KMS-11 (cell line): ENCODE measurements around the gene NTM.

Experiments used
- H2AFZ ChIP-seq: fragments of 200-600 bp; sonication (generic); 2 replicates; pipeline ENCODE4 v1.6.1; 2016; ENCODE audit warnings: antibody characterized with exemption, mixed run types, low read depth
- H3K27ac ChIP-seq: fragments of 200-600 bp; sonication (generic); 2 replicates; pipeline ENCODE4 v1.6.1; 2016; ENCODE audit warnings: mild to moderate bottlenecking, mixed run types
- H3K27me3 ChIP-seq: fragments of 200-600 bp; sonication (generic); 2 replicates; pipeline ENCODE4 v1.6.1; 2017; ENCODE audit warnings: mild to moderate bottlenecking, low read depth, mixed run types, moderate library complexity; ENCODE audit not compliant: insufficient read depth
- H3K36me3 ChIP-seq: fragments of 200-600 bp; sonication (generic); 2 replicates; pipeline ENCODE4 v1.6.1; 2017; ENCODE audit warnings: mild to moderate bottlenecking, mixed run types; ENCODE audit not compliant: insufficient read depth
- H3K4me1 ChIP-seq: fragments of 200-600 bp; sonication (generic); 2 replicates; pipeline ENCODE4 v1.6.1; 2016; ENCODE audit warnings: mild to moderate bottlenecking, low read depth, mixed run types; ENCODE audit not compliant: poor library complexity, severe bottlenecking
- H3K4me2 ChIP-seq: fragments of 200-600 bp; sonication (generic); 2 replicates; pipeline ENCODE4 v1.7.0; 2016; ENCODE audit warnings: mild to moderate bottlenecking, mixed run types
- H3K4me3 ChIP-seq: fragments of 200-600 bp; sonication (generic); IDR thresholded peaks from 2 replicates; pipeline ENCODE4 v1.6.1; 2017; ENCODE audit warnings: low read depth, low read length, mixed read lengths; ENCODE audit not compliant: insufficient read depth
- H3K79me2 ChIP-seq: fragments of 200-600 bp; sonication (generic); 2 replicates; pipeline ENCODE4 v1.6.1; 2016; ENCODE audit warnings: low read depth, mixed run types; ENCODE audit not compliant: insufficient read depth
- H3K9ac ChIP-seq: fragments of 200-600 bp; sonication (generic); 2 replicates; pipeline ENCODE4 v1.6.1; 2016; ENCODE audit warnings: mild to moderate bottlenecking, mixed run types
- H4K20me1 ChIP-seq: fragments of 200-600 bp; sonication (generic); 2 replicates; pipeline ENCODE4 v1.6.1; 2016; ENCODE audit warnings: mild to moderate bottlenecking, mixed run types; ENCODE audit not compliant: insufficient read depth
- CTCF ChIP-seq: fragments of 200-600 bp; sonication (generic); conservative IDR thresholded peaks from 2 replicates; pipeline ENCODE4 v1.6.1; 2017; ENCODE audit warnings: low read depth, mild to moderate bottlenecking, antibody characterized with exemption, low read length, moderate library complexity, mixed read lengths

The NTM gene

GRCh38 chr11:131792243-131792642 is 421.8 kb downstream of the NTM start:
- H3K4me3 ChIP-seq = no peak overlapping the region
- H3K36me3 ChIP-seq = no peaks in the 10 kb centered on the region
- no peak overlapping the region for H3K9ac ChIP-seq
- no peaks in the 10 kb centered on the region for H3K27me3 ChIP-seq
- H3K79me2 ChIP-seq = no peaks in the 10 kb centered on the region
- no peaks in the 10 kb centered on the region for H3K4me1 ChIP-seq
- H3K27ac ChIP-seq = no peak overlapping the region
- no peak overlapping the region for H2AFZ ChIP-seq
- H4K20me1 ChIP-seq = no peaks in the 10 kb centered on the region
- no peak for TF ChIP-seq CTCF
- H3K4me2 ChIP-seq = no peak overlapping the region

GRCh38 chr11:131796089-131796488 is 425.7 kb downstream of the NTM start:
- H3K4me1 ChIP-seq = no peaks in the 10 kb centered on the region
- no peak overlapping the region for H3K9ac ChIP-seq
- H3K4me2 ChIP-seq = no peak overlapping the region
- no peak overlapping the region for H2AFZ ChIP-seq
- no peaks in the 10 kb centered on the region for H3K79me2 ChIP-seq
- H3K27me3 ChIP-seq = no peaks in the 10 kb centered on the region
- H4K20me1 ChIP-seq = no peaks in the 10 kb centered on the region
- TF ChIP-seq CTCF = no peak
- H3K27ac ChIP-seq = no peak overlapping the region
- no peak overlapping the region for H3K4me3 ChIP-seq
- H3K36me3 ChIP-seq = no peaks in the 10 kb centered on the region

- no peak overlapping the region for H3K9ac ChIP-seq
- H2AFZ ChIP-seq = no peak overlapping the region
- TF ChIP-seq CTCF = no peak
- H3K79me2 ChIP-seq = no peaks in the 10 kb centered on the region
- no peaks in the 10 kb centered on the region for H3K36me3 ChIP-seq
- no peak overlapping the region for H3K4me3 ChIP-seq
- H4K20me1 ChIP-seq = no peaks in the 10 kb centered on the region
- no peak overlapping the region for H3K27ac ChIP-seq
- no peaks in the 10 kb centered on the region for H3K27me3 ChIP-seq
- H3K4me2 ChIP-seq = no peak overlapping the region
- no peaks in the 10 kb centered on the region for H3K4me1 ChIP-seq
These were observed 426.1 kb downstream of the NTM start for GRCh38 chr11:131796541-131796940.

- H3K9ac ChIP-seq = no peak overlapping the region
- H3K4me3 ChIP-seq = no peak overlapping the region
- H3K27me3 ChIP-seq = no peaks in the 10 kb centered on the region
- H4K20me1 ChIP-seq = no peaks in the 10 kb centered on the region
- H2AFZ ChIP-seq = no peak overlapping the region
- H3K36me3 ChIP-seq = no peaks in the 10 kb centered on the region
- H3K79me2 ChIP-seq = no peaks in the 10 kb centered on the region
- H3K27ac ChIP-seq = no peak overlapping the region
- no peak overlapping the region for H3K4me2 ChIP-seq
- no peak for TF ChIP-seq CTCF
- no peaks in the 10 kb centered on the region for H3K4me1 ChIP-seq
These were observed 430.0 kb downstream of the NTM start for GRCh38 chr11:131800452-131800851.
